CD4-positive, alpha-beta T cell (primary cell): Measurements from ENCODE around the gene PRM1. TPM values are rescaled to one million over a fixed set of nuclear protein-coding genes. Genes with fewer than 3 reads are reported as not detected.

Experiments used
- ATAC-seq: fragments of 200-7000 bp; cut with Tn5 transposase; one replicate; pipeline ENCODE4 v1.10.0; 2022; ENCODE audit warnings: mild to moderate bottlenecking; ENCODE audit not compliant: poor library complexity
- CTCF ChIA-PET: fragments of 350-600 bp; sonication (Branson Sonifier 250); formaldehyde crosslinking; loops from one replicate; lab custom pipeline; 2021; ENCODE audit warnings: antibody characterized with exemption, inconsistent platforms; lab: Charles Lee
- POLR2A ChIA-PET: fragments of 350-600 bp; sonication (Branson Sonifier 250); formaldehyde crosslinking; loops from one replicate; lab custom pipeline; 2021; ENCODE audit warnings: antibody characterized with exemption, inconsistent platforms; lab: Charles Lee
- DNase-seq, 14 experiments: peaks; one replicate each; pipeline ENCODE4 v3.0.0-alpha.2; 2013 to 2020; ENCODE audit warnings: mixed read lengths in 2 of 14
- H3K27ac ChIP-seq, 2 donors: one replicate each; pipeline versions ENCODE4 v1.5.1 to v1.7.0; 2013; ENCODE audit warnings: low read length in 2 of 2, low read depth in 1 of 2, mild to moderate bottlenecking in 1 of 2
- H3K27me3 ChIP-seq, 2 experiments: 1 replicate in 1 of 2; 2 replicates in 1 of 2; pipeline versions ENCODE4 v1.6.1 to v1.7.0; 2013; ENCODE audit warnings: low read length in 2 of 2, control low read depth in 1 of 2, mild to moderate bottlenecking in 1 of 2, moderate library complexity in 1 of 2; ENCODE audit not compliant: insufficient read depth in 2 of 2, control insufficient read depth in 1 of 2
- H3K36me3 ChIP-seq: one replicate; pipeline ENCODE4 v1.6.1; 2013; ENCODE audit warnings: low read length, control low read depth; ENCODE audit not compliant: insufficient read depth
- H3K4me1 ChIP-seq: one replicate; pipeline ENCODE4 v1.6.1; 2013; ENCODE audit warnings: low read length, control low read depth; ENCODE audit not compliant: insufficient read depth
- H3K4me3 ChIP-seq: one replicate; pipeline ENCODE4 v1.5.1; 2013; ENCODE audit warnings: mild to moderate bottlenecking, low read length, moderate library complexity
- H3K9me3 ChIP-seq, 2 experiments: 1 replicate in 1 of 2; 2 replicates in 1 of 2; pipeline versions ENCODE4 v1.6.1 to v1.7.0; 2013; ENCODE audit warnings: low read length in 2 of 2, mild to moderate bottlenecking in 2 of 2, control low read depth in 1 of 2, moderate library complexity in 1 of 2; ENCODE audit not compliant: control insufficient read depth in 1 of 2, insufficient read depth in 1 of 2
- H3K27ac Mint-ChIP-seq: one replicate; pipeline ENCODE4 v1.8.0; 2020; ENCODE audit warnings: mixed read lengths
- H3K27me3 Mint-ChIP-seq: one replicate; pipeline ENCODE4 v1.8.0; 2021; ENCODE audit warnings: mixed read lengths
- H3K36me3 Mint-ChIP-seq: one replicate; pipeline ENCODE4 v1.8.0; 2021; ENCODE audit warnings: low read depth, mixed read lengths
- H3K4me1 Mint-ChIP-seq: one replicate; pipeline ENCODE4 v1.8.0; 2021; ENCODE audit warnings: low read depth, mixed read lengths
- H3K4me3 Mint-ChIP-seq: one replicate; pipeline ENCODE4 v1.8.0; 2020; ENCODE audit warnings: mild to moderate bottlenecking, mixed read lengths
- H3K9me3 Mint-ChIP-seq: one replicate; pipeline ENCODE4 v1.8.0; 2020; ENCODE audit warnings: mixed read lengths
- intact Hi-C, 2 experiments: fragments of 100-400 bp; cut with DNase I in 1 of 2; cut with micrococcal nuclease in 1 of 2; formaldehyde crosslinking; loops; one replicate each; pipeline versions ENCODE4 v1.15.1 to v1.9.0; 2023 to 2025; cut with DNase I, micrococcal nuclease
- total RNA-seq, 174 experiments: library from RNA in 2 of 174; stranded (reverse) in 2 of 174; gene quantifications; one replicate each; pipeline ENCODE4 v1.2.3 and lab custom pipeline; 2021 to 2026
- TF ChIP-seq, protein P1 (sequence below): fragments of 200-600 bp; IDR thresholded peaks from one replicate; pipeline ENCODE4 v1.8.0; 2022; ENCODE audit warnings: antibody characterized with exemption, mild to moderate bottlenecking

Gene PRM1
- total RNA-seq, 2 experiments from 2014 or later: not detected

DNA sequence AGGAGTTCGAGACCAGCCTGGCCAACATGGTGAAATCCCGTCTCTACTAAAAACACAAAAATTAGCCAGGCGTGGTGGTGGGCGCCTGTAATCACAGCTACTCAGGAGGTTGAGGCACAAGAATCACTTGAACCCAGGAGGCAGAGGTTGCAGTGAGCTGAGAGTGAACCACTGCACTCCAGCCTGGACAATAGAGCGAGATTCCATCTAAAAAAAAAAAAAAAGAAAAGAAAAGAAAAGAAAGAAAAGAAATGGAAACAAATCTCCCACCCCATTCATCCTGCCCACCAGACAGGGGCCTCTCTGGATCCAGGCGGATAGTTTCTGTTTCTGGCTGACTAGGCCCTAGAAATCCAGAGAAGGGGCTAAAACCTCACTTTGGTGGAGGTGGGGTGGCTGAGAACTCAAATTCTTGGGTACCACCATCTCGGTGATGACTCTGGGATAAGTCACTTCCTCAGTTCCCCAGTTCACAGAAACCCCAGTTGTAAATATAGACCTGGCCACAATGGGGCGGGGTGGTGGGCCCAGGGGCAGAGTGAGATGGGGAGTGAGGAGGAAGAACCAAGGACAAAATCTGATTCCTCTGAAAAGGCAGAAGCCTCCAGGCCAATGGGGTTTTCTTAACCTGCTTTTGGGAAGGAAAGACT lies 47.3 kb downstream of the PRM1 start:
- Histone ChIP-seq H3K27ac (peak overlapping the region; percentile 86 to 87), H3K9me3 (no peaks in the 10 kb centered on the region), H3K4me1 (peaks cover 57% of the 10 kb centered on the region), H3K27me3 (no peaks in the 10 kb centered on the region), H3K36me3 (no peaks in the 10 kb centered on the region), H3K4me3 (peak overlapping the region; percentile 35)
- intact Hi-C loops: loop anchor here in 1 of 2 experiments (2.0 kb wide), 1 partner anchor 19 kb away; no protein-coding TSS in a partner anchor
- TF ChIP-seq, protein P1, sequence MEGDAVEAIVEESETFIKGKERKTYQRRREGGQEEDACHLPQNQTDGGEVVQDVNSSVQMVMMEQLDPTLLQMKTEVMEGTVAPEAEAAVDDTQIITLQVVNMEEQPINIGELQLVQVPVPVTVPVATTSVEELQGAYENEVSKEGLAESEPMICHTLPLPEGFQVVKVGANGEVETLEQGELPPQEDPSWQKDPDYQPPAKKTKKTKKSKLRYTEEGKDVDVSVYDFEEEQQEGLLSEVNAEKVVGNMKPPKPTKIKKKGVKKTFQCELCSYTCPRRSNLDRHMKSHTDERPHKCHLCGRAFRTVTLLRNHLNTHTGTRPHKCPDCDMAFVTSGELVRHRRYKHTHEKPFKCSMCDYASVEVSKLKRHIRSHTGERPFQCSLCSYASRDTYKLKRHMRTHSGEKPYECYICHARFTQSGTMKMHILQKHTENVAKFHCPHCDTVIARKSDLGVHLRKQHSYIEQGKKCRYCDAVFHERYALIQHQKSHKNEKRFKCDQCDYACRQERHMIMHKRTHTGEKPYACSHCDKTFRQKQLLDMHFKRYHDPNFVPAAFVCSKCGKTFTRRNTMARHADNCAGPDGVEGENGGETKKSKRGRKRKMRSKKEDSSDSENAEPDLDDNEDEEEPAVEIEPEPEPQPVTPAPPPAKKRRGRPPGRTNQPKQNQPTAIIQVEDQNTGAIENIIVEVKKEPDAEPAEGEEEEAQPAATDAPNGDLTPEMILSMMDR: no peak
- no peak for ATAC-seq
- Mint-ChIP-seq H3K9me3 (no peaks in the 10 kb centered on the region), H3K27ac (peak overlapping the region; percentile 95), H3K4me1 (peaks cover 52% of the 10 kb centered on the region), H3K27me3 (no peaks in the 10 kb centered on the region), H3K4me3 (peak overlapping the region; percentile 11), H3K36me3 (no peaks in the 10 kb centered on the region)
- ChIA-PET CTCF (interaction anchor here (1.8 to 2.4 kb wide), 2 partner anchors 18 to 21 kb away, joined by 4 to 16 read pairs; partner anchors contain the start of gene SOCS1), POLR2A (interaction anchor here (0.8 to 3.4 kb wide), 5 partner anchors 9 to 509 kb away, joined by 3 to 64 read pairs (median 10); partner anchors contain the start of genes SOCS1 and TXNDC11)
- DNase-seq: peak in 10 of 14 experiments; percentile 31 to 77 (median 52)

GRCh38 chr16:11232852-11233726 lies 48.0 kb downstream of the PRM1 start:
- peak; percentile 59 to 94 (median 81) for DNase-seq
- Histone ChIP-seq H3K27me3 (no peaks in the 10 kb centered on the region), H3K36me3 (no peaks in the 10 kb centered on the region), H3K4me1 (peaks cover 58% of the 10 kb centered on the region), H3K27ac (peak overlapping the region; percentile 86 to 87), H3K4me3 (peak overlapping the region; percentile 35), H3K9me3 (no peaks in the 10 kb centered on the region)
- POLR2A ChIA-PET: interaction anchor here (0.7 to 3.4 kb wide), 10 partner anchors 8 to 510 kb away, joined by 3 to 64 read pairs (median 3); partner anchors contain the start of genes SOCS1 and TXNDC11
- Mint-ChIP-seq H3K9me3 (no peaks in the 10 kb centered on the region), H3K27me3 (no peaks in the 10 kb centered on the region), H3K4me3 (peak overlapping the region; percentile 67), H3K27ac (peak overlapping the region; percentile 95), H3K4me1 (peaks cover 58% of the 10 kb centered on the region), H3K36me3 (no peaks in the 10 kb centered on the region)
- CTCF ChIA-PET: interaction anchor here (1.8 to 2.4 kb wide), 2 partner anchors 19 to 22 kb away, joined by 4 to 16 read pairs; partner anchors contain the start of gene SOCS1
- ATAC-seq: peak; percentile 86
- TF ChIP-seq, protein P1: no peak
- intact Hi-C loops: loop anchor here in 1 of 2 experiments (2.0 kb wide), 1 partner anchor 20 kb away; no protein-coding TSS in a partner anchor

GRCh38 chr16:11232302-11232851 lies 48.8 kb downstream of the PRM1 start:
- intact Hi-C loops: loop anchor here in 1 of 2 experiments (2.0 kb wide), 1 partner anchor 20 kb away; no protein-coding TSS in a partner anchor
- no peak overlapping the region for H3K4me3 ChIP-seq
- H3K36me3 Mint-ChIP-seq: no peaks in the 10 kb centered on the region
- H3K4me1 ChIP-seq: peaks cover 58% of the 10 kb centered on the region
- no peaks in the 10 kb centered on the region for H3K27me3 ChIP-seq
- H3K27ac ChIP-seq: peak overlapping the region; percentile 86 to 87
- H3K9me3 ChIP-seq: no peaks in the 10 kb centered on the region
- DNase-seq (no peak), ATAC-seq (no peak)
- H3K36me3 ChIP-seq: no peaks in the 10 kb centered on the region
- H3K4me3 Mint-ChIP-seq: peak overlapping the region; percentile 67
- TF ChIP-seq, protein P1: no peak
- peaks cover 58% of the 10 kb centered on the region for H3K4me1 Mint-ChIP-seq
- H3K9me3 Mint-ChIP-seq: no peaks in the 10 kb centered on the region
- H3K27ac Mint-ChIP-seq: peak overlapping the region; percentile 95
- ChIA-PET CTCF (interaction anchor here (1.8 kb wide), 1 partner anchor 20 kb away, joined by 4 read pairs; no protein-coding TSS in a partner anchor), POLR2A (interaction anchor here (0.7 to 3.4 kb wide), 9 partner anchors 8 to 510 kb away, joined by 3 to 64 read pairs (median 3); partner anchors contain the start of genes SOCS1 and TXNDC11)
- no peaks in the 10 kb centered on the region for H3K27me3 Mint-ChIP-seq
